Common myeloid progenitor, CD34-positive (primary cell): Measurements from ENCODE around the gene ATP2B2.

Experiments used
- CTCF ChIA-PET: fragments of 350-600 bp; sonication (Branson Sonifier 250); formaldehyde crosslinking; loops from one replicate; lab custom pipeline; 2021; ENCODE audit warnings: antibody characterized with exemption; lab: Charles Lee
- POLR2A ChIA-PET: fragments of 350-600 bp; sonication (Branson Sonifier 250); formaldehyde crosslinking; loops from one replicate; lab custom pipeline; 2021; ENCODE audit warnings: antibody characterized with exemption; lab: Charles Lee
- DNase-seq, 3 donors: peaks; one replicate each; pipeline versions ENCODE4 v3.0.0 to v3.0.0-alpha.2; 2013
- H3K27ac ChIP-seq, 2 experiments: 1 replicate in 1 of 2; 2 replicates in 1 of 2; pipeline ENCODE4 v1.7.0; 2013; ENCODE audit warnings: inconsistent platforms in 2 of 2, low read length in 2 of 2, mild to moderate bottlenecking in 2 of 2, low read depth in 1 of 2, moderate library complexity in 1 of 2; ENCODE audit not compliant: severe bottlenecking in 2 of 2, insufficient read depth in 1 of 2, poor library complexity in 1 of 2
- H3K27me3 ChIP-seq, 5 experiments: replicated peaks in 2 of 5; 1 replicate in 3 of 5; 2 replicates in 2 of 5; pipeline versions ENCODE4 v1.6.1 to v1.7.0; 2013; ENCODE audit warnings: low read length in 4 of 5, mild to moderate bottlenecking in 2 of 5, moderate library complexity in 2 of 5, inconsistent platforms in 1 of 5; ENCODE audit not compliant: insufficient read depth in 5 of 5, control insufficient read depth in 4 of 5
- H3K36me3 ChIP-seq, 4 experiments: 1 replicate in 2 of 4; 2 replicates in 2 of 4; pipeline versions ENCODE4 v1.6.1 to v1.7.0; 2013; ENCODE audit warnings: low read length in 3 of 4, control low read depth in 1 of 4, mild to moderate bottlenecking in 1 of 4; ENCODE audit not compliant: control insufficient read depth in 4 of 4, insufficient read depth in 4 of 4
- H3K4me1 ChIP-seq, 4 experiments: 1 replicate in 3 of 4; 2 replicates in 1 of 4; pipeline versions ENCODE4 v1.6.1 to v1.7.1; 2013; ENCODE audit warnings: low read length in 3 of 4, mild to moderate bottlenecking in 3 of 4, control low read depth in 1 of 4, inconsistent platforms in 1 of 4, moderate library complexity in 1 of 4; ENCODE audit not compliant: control insufficient read depth in 4 of 4, insufficient read depth in 4 of 4; ENCODE audit errors: control extremely low read depth in 1 of 4
- H3K4me3 ChIP-seq, 7 experiments: 1 replicate in 4 of 7; 2 replicates in 3 of 7; pipeline versions ENCODE4 v1.5.1 to v1.7.0; 2013; ENCODE audit warnings: mild to moderate bottlenecking in 7 of 7, low read length in 6 of 7, moderate library complexity in 6 of 7, inconsistent platforms in 2 of 7, low read depth in 2 of 7, control low read depth in 1 of 7; ENCODE audit not compliant: insufficient read depth in 4 of 7, control insufficient read depth in 1 of 7; ENCODE audit errors: extremely low read depth in 1 of 7
- H3K9me3 ChIP-seq, 5 experiments: 1 replicate in 4 of 5; 2 replicates in 1 of 5; pipeline versions ENCODE4 v1.6.1 to v1.7.1; 2013; ENCODE audit warnings: low read length in 4 of 5, mild to moderate bottlenecking in 2 of 5, inconsistent platforms in 1 of 5, low read depth in 1 of 5, moderate library complexity in 1 of 5; ENCODE audit not compliant: control insufficient read depth in 4 of 5, insufficient read depth in 2 of 5; ENCODE audit errors: control extremely low read depth in 1 of 5
- whole genome bisulfite sequencing: methylation state at CpG from one replicate; pipeline ENCODE4 v1.1.5; 2013; ENCODE audit not compliant: insufficient coverage; 5-methylcytosine and 5-hydroxymethylcytosine counted together

Gene ATP2B2

DNA sequence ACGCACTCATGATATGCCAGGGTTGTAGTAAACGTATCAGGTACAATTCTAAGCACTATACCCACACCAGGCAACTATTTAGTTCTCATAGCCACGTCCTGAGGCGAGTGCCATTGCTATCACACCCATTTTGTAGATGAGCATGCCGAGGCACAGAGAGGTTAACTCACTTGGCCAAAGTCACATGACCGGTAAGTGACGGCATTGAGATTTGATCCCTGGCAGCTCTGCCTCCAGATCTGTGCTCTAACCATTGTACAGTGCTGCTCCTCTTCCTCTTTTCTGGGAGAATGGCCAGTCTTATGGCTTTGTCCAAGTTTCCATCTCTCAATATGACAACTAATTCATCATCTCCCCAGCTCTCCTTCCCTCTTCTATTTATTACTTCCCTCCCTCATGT, 18.9 kb upstream of the ATP2B2 start:
- no peak overlapping the region for H3K4me3 ChIP-seq
- POLR2A ChIA-PET = interaction anchor here (0.6 to 0.7 kb wide), 3 partner anchors 14 to 178 kb away, joined by 3 to 4 read pairs (median 3); no protein-coding TSS in a partner anchor
- peaks cover 0 to 10% (median 0%) of the 10 kb centered on the region in 5 experiments for H3K27me3 ChIP-seq
- DNase-seq = peak in 1 of 3 donors; percentile 18
- whole genome bisulfite sequencing = 86% methylated on average over 7 of the region's 7 CpGs
- peaks cover 0 to 20% (median 8%) of the 10 kb centered on the region in 4 experiments for H3K4me1 ChIP-seq
- H3K27ac ChIP-seq = no peak overlapping the region
- H3K9me3 ChIP-seq = no peaks in the 10 kb centered on the region
- CTCF ChIA-PET = interaction anchor here (1.1 to 1.5 kb wide), 2 partner anchors 8 to 10 kb away, joined by 3 to 5 read pairs; no protein-coding TSS in a partner anchor
- no peaks in the 10 kb centered on the region for H3K36me3 ChIP-seq

- peak overlapping the region in 2 of 7 experiments; percentile 12 to 31 for H3K4me3 ChIP-seq
- H3K9me3 ChIP-seq = no peaks in the 10 kb centered on the region
- DNase-seq = peak; percentile 65 to 83 (median 72)
- POLR2A ChIA-PET = interaction anchor here (0.6 to 0.7 kb wide), 3 partner anchors 13 to 179 kb away, joined by 3 to 4 read pairs (median 3); no protein-coding TSS in a partner anchor
- H3K27me3 ChIP-seq = peaks cover 0 to 10% (median 0%) of the 10 kb centered on the region in 5 experiments
- WGBS = 6% methylated on average over 3 of the region's 5 CpGs
- H3K27ac ChIP-seq = no peak overlapping the region
- CTCF ChIA-PET = interaction anchor here (1.1 to 1.5 kb wide), 2 partner anchors 9 to 11 kb away, joined by 3 to 5 read pairs; no protein-coding TSS in a partner anchor
- H3K4me1 ChIP-seq = peaks cover 0 to 20% (median 8%) of the 10 kb centered on the region in 4 experiments
- H3K36me3 ChIP-seq = no peaks in the 10 kb centered on the region
Observed at GRCh38 chr3:10523561-10523960, 18.2 kb upstream of the ATP2B2 start.

DNA sequence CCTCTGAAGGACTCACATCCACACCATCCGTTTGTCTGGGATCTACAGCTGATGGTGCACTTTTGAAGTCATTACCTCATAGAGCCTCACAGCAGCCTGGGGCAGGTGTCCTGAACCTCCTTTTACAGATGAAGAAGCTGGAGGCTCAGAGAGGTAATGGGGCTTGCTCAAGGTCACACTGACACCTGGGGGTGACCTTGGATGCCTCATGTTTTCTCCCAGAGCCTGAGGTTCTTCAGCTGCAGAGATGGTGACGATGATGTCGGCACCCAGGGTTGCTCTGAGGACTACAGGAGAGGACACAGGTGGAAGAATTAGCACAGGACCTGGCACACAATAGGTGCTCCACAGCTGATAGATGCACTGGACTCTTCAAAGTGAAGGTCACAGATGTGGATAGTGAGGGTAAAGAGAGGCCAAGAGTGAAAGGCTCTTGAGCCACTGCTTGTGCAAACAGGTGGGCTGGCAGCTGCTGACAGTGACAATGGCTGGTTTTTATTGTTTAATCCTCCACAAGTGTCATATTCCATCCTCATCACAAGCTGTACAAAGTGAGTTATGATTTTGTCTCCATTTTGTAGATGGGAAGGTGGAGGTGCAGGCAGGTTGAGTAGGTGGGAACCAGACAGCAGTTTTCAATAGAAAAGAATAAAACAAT, 17.4 kb upstream of the ATP2B2 start:
- 98% methylated on average over 3 of the region's 3 CpGs for WGBS
- H3K36me3 ChIP-seq = no peaks in the 10 kb centered on the region
- DNase-seq = no peak
- H3K27ac ChIP-seq = no peak overlapping the region
- CTCF ChIA-PET = interaction anchor here (1.0 to 1.3 kb wide), 2 partner anchors 10 to 38 kb away, joined by 3 read pairs; no protein-coding TSS in a partner anchor
- POLR2A ChIA-PET = no interaction called here
- no peaks in the 10 kb centered on the region for H3K9me3 ChIP-seq
- H3K27me3 ChIP-seq = peaks cover 0 to 10% (median 0%) of the 10 kb centered on the region in 5 experiments
- peak overlapping the region in 1 of 7 experiments; percentile 31 for H3K4me3 ChIP-seq
- H3K4me1 ChIP-seq = peaks cover 0 to 20% (median 8%) of the 10 kb centered on the region in 4 experiments

GRCh38 chr3:10521772-10522441, 16.5 kb upstream of the ATP2B2 start:
- no peak for DNase-seq
- H3K9me3 ChIP-seq = no peaks in the 10 kb centered on the region
- peaks cover 0 to 20% (median 8%) of the 10 kb centered on the region in 4 experiments for H3K4me1 ChIP-seq
- H3K27ac ChIP-seq = no peak overlapping the region
- H3K27me3 ChIP-seq = peaks cover 0 to 11% (median 0%) of the 10 kb centered on the region in 5 experiments
- CTCF ChIA-PET = interaction anchor here (1.0 to 1.3 kb wide), 2 partner anchors 11 to 39 kb away, joined by 3 read pairs; no protein-coding TSS in a partner anchor
- 96% methylated on average over 4 of the region's 6 CpGs for WGBS
- POLR2A ChIA-PET = no interaction called here
- no peaks in the 10 kb centered on the region for H3K36me3 ChIP-seq
- no peak overlapping the region for H3K4me3 ChIP-seq

GRCh38 chr3:10520072-10520471, 14.7 kb upstream of the ATP2B2 start:
- Histone ChIP-seq H3K9me3 (no peaks in the 10 kb centered on the region), H3K36me3 (no peaks in the 10 kb centered on the region), H3K4me1 (peaks cover 0 to 20% (median 8%) of the 10 kb centered on the region in 4 experiments), H3K27ac (no peak overlapping the region), H3K4me3 (no peak overlapping the region), H3K27me3 (peaks cover 0 to 10% (median 0%) of the 10 kb centered on the region in 5 experiments)
- CTCF ChIA-PET = no interaction called here
- POLR2A ChIA-PET = interaction anchor here (0.6 kb wide), 1 partner anchor 24 kb away, joined by 4 read pairs; no protein-coding TSS in a partner anchor
- 94% methylated on average over 2 of the region's 4 CpGs for WGBS
- no peak for DNase-seq

GRCh38 chr3:10519236-10519635, 13.8 kb upstream of the ATP2B2 start:
- Histone ChIP-seq H3K4me1 (peaks cover 0 to 17% (median 8%) of the 10 kb centered on the region in 4 experiments), H3K4me3 (no peak overlapping the region), H3K9me3 (no peaks in the 10 kb centered on the region), H3K27ac (no peak overlapping the region), H3K27me3 (peaks cover 0 to 8% (median 0%) of the 10 kb centered on the region in 5 experiments), H3K36me3 (no peaks in the 10 kb centered on the region)
- DNase-seq = no peak
- ChIA-PET POLR2A (interaction anchor here (0.6 kb wide), 1 partner anchor 23 kb away, joined by 4 read pairs; no protein-coding TSS in a partner anchor), CTCF (no interaction called here)
- 77% methylated on average over 6 of the region's 7 CpGs for whole genome bisulfite sequencing
